ENCODE results near the gene NEDD4L. TPM values are rescaled to one million over a fixed set of nuclear protein-coding genes. Genes with fewer than 3 reads are reported as not detected.
"Not testable (repeated sequence)": the region's sequence is repeated elsewhere in the genome, so short reads cannot be mapped to it uniquely, and the experiment has no call there.

NEDD4L gene
- total RNA-seq, 1 donor from 2014 or later = 41.4 TPM

GRCh38 chr18:58168993-58169392 is 125.0 kb downstream of the NEDD4L start:
- no peak for DNase-seq (ENCODE audit: low read depth, low spot score)
- H3K27me3 Mint-ChIP-seq (ENCODE audit: low read depth) = no peaks in the 10 kb centered on the region
- H3K9me3 Mint-ChIP-seq = no peaks in the 10 kb centered on the region
- H3K36me3 Mint-ChIP-seq (ENCODE audit: low read depth) = no peaks in the 10 kb centered on the region
- H3K4me3 Mint-ChIP-seq = peak overlapping the region; percentile 56
- no peak for TF ChIP-seq CTCF (conservative IDR thresholded peaks at IDR 0.05)
- H3K27ac Mint-ChIP-seq (ENCODE audit: unreplicated experiment) = peak overlapping the region; percentile 94
- peaks cover 19% of the 10 kb centered on the region for H3K4me1 Mint-ChIP-seq

- H3K4me1 Mint-ChIP-seq = peaks cover 20% of the 10 kb centered on the region
- H3K4me3 Mint-ChIP-seq = no peak overlapping the region
- no peak for TF ChIP-seq CTCF (conservative IDR thresholded peaks at IDR 0.05)
- no peaks in the 10 kb centered on the region for H3K9me3 Mint-ChIP-seq
- no peaks in the 10 kb centered on the region for H3K27me3 Mint-ChIP-seq (ENCODE audit: low read depth)
- H3K27ac Mint-ChIP-seq (ENCODE audit: unreplicated experiment) = peak overlapping the region; percentile 94
- no peaks in the 10 kb centered on the region for H3K36me3 Mint-ChIP-seq (ENCODE audit: low read depth)
- DNase-seq (ENCODE audit: low read depth, low spot score) = no peak
Measured at GRCh38 chr18:58169472-58169871, 125.4 kb downstream of the NEDD4L start.

GRCh38 chr18:58170036-58170435 is 126.0 kb downstream of the NEDD4L start:
- not testable (repeated sequence) for H3K9me3 Mint-ChIP-seq; H3K27ac Mint-ChIP-seq (ENCODE audit: unreplicated experiment)
- H3K4me1 Mint-ChIP-seq = peaks cover 22% of the 10 kb centered on the region

GRCh38 chr18:58172031-58172430 is 128.0 kb downstream of the NEDD4L start:
- Mint-ChIP-seq H3K4me1 (peaks cover 40% of the 10 kb centered on the region), H3K4me3 (no peak overlapping the region), H3K27me3 (ENCODE audit: low read depth) (no peaks in the 10 kb centered on the region), H3K27ac (ENCODE audit: unreplicated experiment) (no peak overlapping the region), H3K36me3 (ENCODE audit: low read depth) (no peaks in the 10 kb centered on the region), H3K9me3 (no peaks in the 10 kb centered on the region)
- DNase-seq (ENCODE audit: low read depth, low spot score) = no peak
- TF ChIP-seq CTCF (conservative IDR thresholded peaks at IDR 0.05) = no peak

More at GRCh38 chr18:58170036-58170435, 126.0 kb downstream of the NEDD4L start:
- not testable (repeated sequence) for H3K36me3 Mint-ChIP-seq (ENCODE audit: low read depth); H3K4me3 Mint-ChIP-seq; H3K27me3 Mint-ChIP-seq (ENCODE audit: low read depth); DNase-seq (ENCODE audit: low read depth, low spot score)

- no peak overlapping the region for H3K4me3 Mint-ChIP-seq
- TF ChIP-seq CTCF (conservative IDR thresholded peaks at IDR 0.05) = no peak
- peak overlapping the region; percentile 24 for H3K27ac Mint-ChIP-seq (ENCODE audit: unreplicated experiment)
- no peaks in the 10 kb centered on the region for H3K36me3 Mint-ChIP-seq (ENCODE audit: low read depth)
- DNase-seq (ENCODE audit: low read depth, low spot score) = no peak
- no peaks in the 10 kb centered on the region for H3K27me3 Mint-ChIP-seq (ENCODE audit: low read depth)
- peaks cover 49% of the 10 kb centered on the region for H3K4me1 Mint-ChIP-seq
- H3K9me3 Mint-ChIP-seq = no peaks in the 10 kb centered on the region
Measured at GRCh38 chr18:58174285-58174684, 130.3 kb downstream of the NEDD4L start.

GRCh38 chr18:58175122-58175785 is 131.2 kb downstream of the NEDD4L start:
- TF ChIP-seq CTCF (conservative IDR thresholded peaks at IDR 0.05) = peak; percentile 33
- H3K4me1 Mint-ChIP-seq = peaks cover 47% of the 10 kb centered on the region
- no peaks in the 10 kb centered on the region for H3K36me3 Mint-ChIP-seq (ENCODE audit: low read depth)
- no peaks in the 10 kb centered on the region for H3K9me3 Mint-ChIP-seq
- no peak overlapping the region for H3K27ac Mint-ChIP-seq (ENCODE audit: unreplicated experiment)
- H3K4me3 Mint-ChIP-seq = no peak overlapping the region
- DNase-seq (ENCODE audit: low read depth, low spot score) = no peak
- no peaks in the 10 kb centered on the region for H3K27me3 Mint-ChIP-seq (ENCODE audit: low read depth)
